Measurements from ENCODE around the gene WWP2.

The WWP2 gene

DNA sequence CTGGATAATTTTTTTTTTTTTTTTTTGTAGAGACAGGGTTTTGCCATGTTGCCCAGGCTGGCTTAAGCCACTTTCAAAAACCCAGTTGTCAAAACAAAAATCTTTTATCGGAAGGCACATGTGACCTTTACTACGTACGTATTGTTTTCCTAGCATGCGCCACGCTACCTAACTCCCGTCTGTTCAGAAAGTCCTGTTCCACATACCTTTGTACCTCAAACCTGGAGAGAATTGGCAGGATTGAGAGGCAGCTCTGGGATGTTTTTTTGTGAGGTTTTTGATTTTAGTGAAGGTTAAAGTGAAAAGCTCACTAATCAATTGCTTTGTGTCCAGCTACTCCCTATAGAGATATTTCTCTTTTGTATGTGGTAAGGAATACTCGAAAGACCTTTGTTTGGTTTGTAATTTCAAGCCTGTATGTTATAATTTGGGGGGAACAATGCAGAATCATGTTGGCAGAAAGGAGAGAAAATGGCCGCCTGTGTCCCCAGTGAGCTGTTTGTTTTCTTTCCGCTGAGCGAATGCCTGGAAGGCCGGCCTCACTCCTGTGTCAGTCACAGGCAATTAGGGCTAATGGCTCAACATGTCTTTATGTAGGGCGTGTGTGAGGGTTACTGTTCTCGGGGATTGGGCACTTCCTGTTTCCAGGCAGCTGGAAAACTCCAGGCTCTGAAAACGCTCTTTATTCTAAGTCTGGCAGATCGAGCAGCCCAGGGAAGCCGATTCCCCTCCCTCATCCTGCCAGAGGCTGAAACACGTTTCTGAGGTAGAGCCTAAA lies 128.2 kb downstream of the WWP2 start:
- no peak for DNase-seq (ENCODE audit: low read depth in 2 of 2)

DNA sequence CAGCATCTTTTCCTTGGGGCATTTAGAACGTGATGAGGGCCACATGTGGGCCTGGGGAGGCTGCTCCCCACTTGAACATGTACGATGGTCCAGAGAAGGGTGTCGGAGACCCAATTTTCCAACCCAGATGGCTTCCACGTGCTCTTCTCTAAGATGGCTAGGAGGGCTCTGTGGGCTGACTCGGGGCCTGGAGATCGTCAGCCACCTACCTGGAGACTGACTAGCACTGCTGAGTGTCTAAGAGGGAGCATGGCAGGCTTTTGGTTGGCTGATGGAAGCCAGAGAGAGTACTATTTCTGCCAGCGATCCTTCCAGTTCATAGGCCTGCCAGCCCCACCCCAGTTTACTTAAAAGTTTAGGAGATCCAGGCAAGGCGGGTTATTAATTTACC lies 128.8 kb downstream of the WWP2 start:
- DNase-seq (ENCODE audit: low read depth in 2 of 2), result no peak

DNA sequence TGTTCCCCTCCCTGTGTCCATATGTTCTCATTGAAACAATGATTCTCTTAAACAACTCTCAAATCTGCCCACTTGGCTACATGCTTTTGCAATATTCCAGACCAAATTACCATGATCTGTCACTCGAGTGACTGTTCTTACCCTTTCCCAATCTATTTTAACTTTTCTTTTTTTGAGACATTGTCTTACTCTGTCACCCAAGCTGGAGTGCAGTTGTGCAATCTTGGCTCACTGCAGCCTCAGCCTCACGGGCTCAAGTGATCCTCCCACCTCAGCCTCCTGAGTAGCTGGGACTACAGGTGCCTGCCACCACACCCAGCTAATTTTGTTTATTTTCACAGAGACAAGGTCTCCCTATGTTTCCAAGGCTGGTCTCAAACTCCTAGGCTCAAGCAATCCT lies 130.2 kb downstream of the WWP2 start:
- no peak for DNase-seq (ENCODE audit: low read depth in 2 of 2)

DNA sequence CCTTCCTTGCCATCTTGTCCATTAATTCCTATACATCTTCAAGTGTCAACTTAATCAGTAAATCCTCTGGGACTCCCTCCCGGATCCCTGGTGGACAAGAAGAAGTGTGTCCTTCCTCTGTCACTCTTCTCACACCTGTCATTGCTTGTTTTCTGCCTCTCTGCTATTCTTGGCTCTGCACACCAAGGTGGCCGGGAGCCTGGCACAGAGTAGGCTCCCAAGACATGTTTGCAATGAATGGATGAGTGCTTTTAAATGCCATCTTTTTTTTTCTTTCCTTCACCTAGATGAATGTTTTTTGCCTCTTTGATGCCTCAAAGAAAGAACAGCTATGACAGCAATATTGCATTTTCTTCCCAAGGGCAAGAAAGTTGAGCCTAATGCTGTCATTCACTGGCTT lies 131.0 kb downstream of the WWP2 start:
- DNase-seq (ENCODE audit: low read depth in 2 of 2), result no peak

DNA sequence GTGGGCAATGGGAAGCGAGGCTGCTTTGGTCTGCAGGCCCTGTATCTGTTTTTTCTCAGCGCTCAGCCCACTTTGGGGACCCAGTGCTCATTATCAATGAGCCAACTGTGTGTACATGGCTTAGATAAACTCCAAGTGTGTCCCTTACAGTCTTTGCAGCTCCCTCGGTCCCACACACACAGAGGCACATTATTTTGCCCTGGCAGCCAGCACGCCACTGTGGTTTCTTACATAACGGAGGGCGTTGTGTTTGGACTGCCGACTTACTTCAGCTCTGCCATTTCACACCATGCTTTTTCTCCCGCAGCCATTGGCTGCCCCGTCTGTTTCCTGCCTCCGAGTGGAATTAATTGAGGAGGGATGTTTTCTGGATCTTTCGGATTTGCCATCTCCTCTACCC lies 132.5 kb downstream of the WWP2 start:
- DNase-seq (ENCODE audit: low read depth in 2 of 2), result no peak

DNA sequence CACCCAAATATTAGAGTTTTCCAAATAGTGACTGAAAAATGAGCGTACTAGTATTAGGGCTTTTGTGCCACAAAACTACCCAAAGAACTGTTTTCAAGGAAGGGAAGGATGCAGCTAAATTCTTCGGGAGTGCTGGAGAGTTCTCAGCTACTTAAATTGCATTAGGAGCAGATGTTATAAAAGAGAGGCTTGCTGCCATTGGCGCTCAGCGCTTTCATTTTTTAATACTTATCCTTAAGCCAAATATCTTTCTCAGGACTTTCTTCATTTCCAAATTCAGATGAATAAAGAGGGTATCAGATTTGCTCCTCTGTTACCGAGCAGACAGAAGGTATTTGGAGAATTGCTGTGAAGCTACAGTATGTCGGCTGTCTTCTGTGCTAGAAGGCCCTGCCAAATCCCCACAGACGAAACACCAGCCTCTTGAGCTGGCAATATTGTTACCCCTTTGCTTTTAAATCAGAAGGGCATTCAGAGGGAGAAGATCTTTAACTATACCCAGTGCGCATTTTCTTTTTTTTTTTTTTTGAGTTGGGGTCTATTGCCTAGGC lies 141.8 kb downstream of the WWP2 start:
- no peak for DNase-seq (ENCODE audit: low read depth in 2 of 2)

DNA sequence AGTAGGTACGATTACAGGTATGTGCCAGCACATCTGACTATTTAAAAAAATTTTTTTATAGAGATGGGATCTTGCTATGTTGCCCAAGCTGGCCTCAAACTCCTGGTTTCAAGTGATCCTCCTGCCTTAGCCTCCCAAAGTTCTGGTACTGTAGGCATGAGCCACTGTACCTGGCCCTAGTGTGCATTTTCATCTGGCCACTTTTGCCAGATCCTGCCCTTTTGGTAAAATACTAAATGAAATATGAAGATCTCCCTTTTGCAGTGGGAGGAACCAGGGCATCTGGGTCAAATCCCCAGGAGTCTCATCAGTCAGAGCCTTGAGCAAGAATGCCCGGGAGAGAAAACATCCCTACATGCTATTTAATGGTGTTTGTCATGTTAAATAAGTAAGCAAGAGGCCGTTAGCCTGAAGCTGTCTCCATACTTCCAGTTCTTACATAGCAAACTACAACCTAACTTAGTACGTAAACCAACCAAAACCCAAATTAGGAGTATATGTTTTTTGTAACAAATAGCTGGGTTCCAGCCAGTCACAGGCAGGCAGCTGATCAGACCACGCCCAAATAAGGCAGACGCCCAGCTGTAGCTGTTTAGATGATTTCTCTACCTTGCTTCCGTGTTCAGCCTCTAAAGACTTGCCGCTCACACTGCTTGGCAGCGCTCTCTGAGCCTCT lies 142.5 kb downstream of the WWP2 start:
- DNase-seq (ENCODE audit: low read depth in 2 of 2), result no peak

DNA sequence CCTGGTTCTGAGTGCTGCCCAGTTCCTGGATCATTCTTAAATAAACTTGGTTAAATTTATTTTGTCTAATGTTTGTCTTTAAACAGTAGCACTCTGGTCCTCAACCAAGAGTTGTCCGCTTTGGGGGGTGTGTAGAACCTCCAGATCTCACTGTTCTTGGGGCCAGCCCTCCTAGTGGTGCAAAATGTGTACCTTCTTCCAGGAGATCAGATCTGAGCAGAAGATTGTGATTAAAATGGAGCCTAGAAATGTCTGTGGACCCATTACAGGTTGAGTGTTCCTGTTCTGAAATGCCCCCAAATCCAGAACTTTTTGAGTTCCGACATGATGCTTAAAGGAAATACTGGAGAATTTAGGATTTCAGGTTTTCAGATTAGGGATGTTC lies 143.0 kb downstream of the WWP2 start:
- DNase-seq (ENCODE audit: low read depth in 2 of 2), result no peak

DNA sequence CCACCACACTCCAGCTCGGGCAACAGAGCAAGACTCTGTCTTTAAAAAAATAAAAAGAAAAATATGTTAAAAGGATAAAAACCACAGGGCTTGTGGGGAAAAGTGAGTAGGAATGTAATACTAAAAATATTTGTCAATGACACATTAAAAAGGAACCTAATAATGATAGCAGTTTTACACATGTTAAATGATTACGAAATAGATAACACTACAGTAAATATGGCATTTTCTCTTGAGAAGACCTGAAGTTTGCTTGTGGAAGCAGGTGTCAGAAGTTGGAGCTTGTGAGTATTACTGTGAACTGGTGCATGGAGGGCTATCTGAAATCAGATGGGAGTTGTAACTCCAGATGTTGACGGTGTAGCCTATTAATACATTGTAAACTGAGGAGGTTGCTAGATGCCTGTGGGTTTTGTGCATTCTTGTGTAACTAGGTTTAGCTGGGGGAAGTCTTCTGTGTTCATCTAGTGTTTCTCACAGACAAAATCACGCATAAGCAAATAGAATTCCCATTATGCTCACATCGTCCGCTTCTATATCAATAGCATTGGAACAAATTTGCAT lies 144.8 kb downstream of the WWP2 start:
- no peak for DNase-seq (ENCODE audit: low read depth in 2 of 2)

DNA sequence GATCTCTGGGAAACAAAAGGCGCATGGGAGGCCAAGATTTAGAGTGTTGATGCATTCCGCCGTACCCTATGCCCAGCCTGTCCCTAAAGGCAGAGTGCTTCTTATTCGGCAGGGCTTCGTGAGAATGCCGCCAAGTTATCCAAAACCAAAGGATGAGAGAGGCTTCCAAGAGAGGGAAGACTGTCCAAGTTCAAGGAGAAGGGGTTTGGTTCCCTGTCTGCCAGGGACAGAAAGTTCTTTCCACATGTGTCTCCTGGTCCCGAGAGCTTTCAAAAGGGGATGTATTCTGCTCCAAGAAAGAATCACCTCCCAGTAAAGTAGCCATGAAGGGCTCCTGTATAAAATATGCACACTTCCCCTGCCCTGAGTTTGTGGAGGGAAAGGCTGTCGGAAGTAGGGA lies 146.9 kb downstream of the WWP2 start:
- DNase-seq (ENCODE audit: low read depth in 2 of 2), result no peak

DNA sequence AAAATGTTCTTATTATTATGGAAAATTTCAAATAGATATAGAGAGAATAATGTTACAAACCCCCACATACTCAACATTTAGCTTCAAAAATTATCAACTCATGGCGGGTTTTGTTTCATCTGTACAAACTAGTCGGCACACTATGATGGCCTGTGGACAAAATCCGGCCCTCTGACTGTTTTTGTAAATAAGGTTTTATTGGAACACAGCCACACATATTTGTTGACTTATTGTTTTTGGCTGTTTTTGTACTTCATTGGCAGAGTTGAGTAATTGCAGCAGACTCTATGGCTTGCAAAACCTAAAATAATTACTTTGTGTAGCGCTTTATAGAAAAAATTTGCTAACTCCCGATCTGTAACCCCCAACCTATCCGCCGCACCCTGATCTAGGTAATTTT lies 147.6 kb downstream of the WWP2 start:
- DNase-seq (ENCODE audit: low read depth in 2 of 2), result no peak

DNA sequence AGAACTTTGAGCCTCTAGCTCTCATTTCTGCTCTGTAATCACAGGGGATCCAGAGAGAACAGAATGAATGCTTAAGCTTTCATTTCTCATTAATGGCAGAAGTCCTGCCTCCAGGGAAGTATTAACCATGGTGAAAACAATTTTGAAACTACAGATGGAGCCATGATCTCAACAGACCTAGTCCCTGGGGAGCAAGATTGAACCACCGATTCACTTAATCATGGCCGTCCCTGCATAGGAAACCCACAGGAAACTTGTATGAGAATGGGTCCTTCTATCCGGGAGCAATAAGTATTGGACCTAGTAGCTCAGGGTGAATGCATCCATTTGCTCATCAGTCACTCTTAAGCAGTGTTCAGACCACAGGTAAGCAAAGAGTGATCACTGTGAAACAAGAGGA lies 148.8 kb downstream of the WWP2 start:
- DNase-seq (ENCODE audit: low read depth in 2 of 2), result no peak

DNA sequence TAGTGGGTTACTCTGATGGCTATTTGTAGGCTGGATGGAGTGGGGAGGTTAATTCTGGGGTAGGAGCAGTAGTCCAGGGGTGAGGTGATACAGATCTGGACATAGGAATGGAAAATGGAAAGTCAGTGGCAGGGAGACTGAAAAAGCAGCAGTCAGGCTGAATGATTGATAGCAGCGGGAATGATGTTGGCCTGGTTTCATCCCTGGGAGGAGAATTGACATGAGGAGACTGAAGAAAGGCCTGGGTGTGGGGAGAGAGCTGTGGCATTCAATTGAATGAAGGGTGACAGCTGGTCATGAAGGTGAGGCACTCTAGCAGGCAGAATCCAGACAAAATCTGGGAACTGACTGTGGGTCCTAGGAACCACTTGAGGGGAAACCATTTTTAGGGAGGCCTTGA lies 154.3 kb downstream of the WWP2 start:
- no peak for DNase-seq (ENCODE audit: low read depth in 2 of 2)

DNA sequence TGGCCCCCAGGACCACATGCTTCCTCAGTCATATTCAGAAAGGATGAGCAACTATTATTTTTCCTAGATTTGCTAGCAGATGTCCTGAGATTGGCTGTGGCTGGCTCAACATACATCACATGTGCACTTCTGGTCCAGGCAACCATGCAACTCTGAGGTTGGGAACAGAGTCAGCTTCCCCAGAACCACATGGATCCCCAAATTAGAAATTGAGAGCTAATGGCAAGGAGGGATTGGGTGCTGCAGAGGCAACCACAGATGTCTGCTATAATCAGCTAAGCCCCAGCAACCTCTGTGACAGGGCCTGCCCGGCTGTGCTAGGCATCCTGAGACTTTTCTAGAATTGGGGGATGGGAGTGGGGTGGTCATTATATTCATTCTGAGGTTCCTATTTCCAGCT lies 155.2 kb downstream of the WWP2 start:
- no peak for DNase-seq (ENCODE audit: low read depth in 2 of 2)

DNA sequence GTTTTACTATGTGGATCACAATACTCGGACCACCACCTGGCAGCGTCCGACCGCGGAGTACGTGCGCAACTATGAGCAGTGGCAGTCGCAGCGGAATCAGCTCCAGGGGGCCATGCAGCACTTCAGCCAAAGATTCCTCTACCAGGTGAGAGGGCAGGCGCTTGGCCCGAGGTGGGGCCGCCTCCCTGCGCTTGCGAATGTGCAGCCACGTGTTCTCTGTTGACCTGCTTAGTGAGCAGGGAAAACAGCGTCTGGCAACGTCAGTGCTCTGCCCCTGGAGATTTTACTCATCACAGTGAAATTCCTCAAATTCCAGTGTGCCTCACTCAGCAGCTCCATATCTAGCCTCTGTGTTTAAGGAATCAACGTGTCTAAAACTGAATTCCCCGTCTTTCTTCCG lies 155.6 kb downstream of the WWP2 start:
- DNase-seq (ENCODE audit: low read depth in 2 of 2), result no peak

DNA sequence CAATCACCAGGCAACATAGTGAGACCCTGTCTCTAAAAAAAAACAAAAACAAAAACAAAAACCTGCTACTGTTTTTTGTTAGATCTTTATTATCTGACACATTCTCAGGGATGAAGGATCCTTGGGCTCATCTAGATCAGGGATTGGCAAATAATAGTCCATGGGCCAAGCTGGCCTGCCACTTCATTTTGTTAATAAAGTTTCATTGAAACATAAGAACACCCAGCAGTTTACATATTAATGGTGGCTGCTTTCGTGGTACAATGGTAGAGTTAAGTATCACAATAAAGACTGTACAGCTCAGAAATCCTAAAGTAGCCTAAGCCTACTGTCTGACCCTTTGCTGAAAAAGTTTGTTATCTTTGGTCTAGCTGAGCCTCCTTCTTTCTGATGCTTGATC lies 156.1 kb downstream of the WWP2 start:
- DNase-seq (ENCODE audit: low read depth in 2 of 2), result no peak

DNA sequence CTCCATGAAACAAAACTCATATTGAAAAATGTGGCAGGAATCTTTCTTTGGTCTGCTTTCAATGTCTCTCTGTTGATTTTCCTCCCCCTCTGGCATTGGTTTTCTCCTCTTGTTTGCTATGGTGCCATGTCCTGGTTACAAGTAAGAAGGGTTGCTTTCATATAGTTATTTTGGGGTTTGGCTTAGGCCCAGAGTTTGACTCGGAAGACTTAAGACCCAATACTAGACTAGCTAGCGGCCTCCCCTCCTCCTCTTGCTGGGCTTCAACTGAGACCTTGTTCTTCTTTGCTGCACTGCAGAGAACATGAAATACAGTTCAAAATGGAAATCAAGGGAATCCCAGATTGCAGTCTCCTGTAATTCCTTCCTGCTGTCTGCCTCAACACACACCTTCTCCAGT lies 159.0 kb downstream of the WWP2 start:
- DNase-seq (ENCODE audit: low read depth in 2 of 2), result no peak

DNA sequence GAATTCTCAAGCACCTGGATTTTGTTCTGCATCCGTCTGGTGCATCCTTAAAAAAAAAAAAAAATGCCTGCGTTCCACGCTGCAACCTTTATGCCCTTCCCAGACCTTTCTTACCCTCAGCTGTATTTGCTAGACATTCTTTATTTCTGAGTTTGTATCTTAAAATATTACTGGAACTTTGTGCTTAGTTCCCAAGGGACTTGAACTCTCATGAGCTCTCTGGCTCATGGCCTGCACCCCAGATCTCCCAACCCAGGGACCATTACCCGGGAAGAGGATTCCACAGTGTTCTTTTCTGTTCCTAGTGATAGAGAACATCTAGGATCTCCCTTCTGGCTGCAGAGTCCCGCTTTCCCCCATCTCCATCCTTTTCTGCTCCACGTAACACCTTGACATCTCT lies 160.1 kb downstream of the WWP2 start:
- no peak for DNase-seq (ENCODE audit: low read depth in 2 of 2)

DNA sequence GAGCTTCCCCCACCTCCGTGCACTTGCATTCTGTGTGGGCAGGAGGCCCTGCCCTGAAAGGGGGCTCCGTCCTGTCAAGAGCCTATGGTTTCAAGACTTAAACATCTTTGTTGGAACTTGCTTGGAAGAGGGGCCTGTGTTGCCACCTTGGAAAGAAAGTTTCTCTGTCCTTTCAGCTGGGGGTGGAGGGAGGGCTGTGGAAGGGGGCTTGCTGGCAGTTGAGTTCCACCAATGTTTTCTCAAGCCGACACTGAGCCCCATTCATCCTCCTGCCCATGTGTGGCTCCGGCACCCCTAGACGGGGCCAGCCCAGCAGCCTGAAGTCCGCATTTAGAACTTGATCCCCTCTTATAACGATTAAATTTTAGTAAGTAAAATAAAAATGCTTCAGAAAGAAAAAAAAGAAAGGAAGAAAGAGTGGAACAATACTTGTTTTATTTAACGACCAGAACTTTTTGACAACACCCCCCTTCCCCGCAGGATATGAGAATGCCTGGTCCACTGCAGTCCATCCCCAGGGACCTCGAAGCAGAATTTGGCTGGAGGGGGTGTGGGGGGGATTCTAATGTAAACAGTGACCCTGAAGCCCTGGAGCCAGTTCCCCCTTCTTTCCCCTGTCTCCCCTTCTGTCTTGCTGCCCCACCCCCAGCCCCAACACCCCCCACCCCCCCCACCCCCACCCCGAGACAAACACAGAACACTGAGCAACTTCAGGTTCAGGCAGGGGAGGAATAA lies 162.1 kb downstream of the WWP2 start:
- no peak for DNase-seq (ENCODE audit: low read depth in 2 of 2)

DNA sequence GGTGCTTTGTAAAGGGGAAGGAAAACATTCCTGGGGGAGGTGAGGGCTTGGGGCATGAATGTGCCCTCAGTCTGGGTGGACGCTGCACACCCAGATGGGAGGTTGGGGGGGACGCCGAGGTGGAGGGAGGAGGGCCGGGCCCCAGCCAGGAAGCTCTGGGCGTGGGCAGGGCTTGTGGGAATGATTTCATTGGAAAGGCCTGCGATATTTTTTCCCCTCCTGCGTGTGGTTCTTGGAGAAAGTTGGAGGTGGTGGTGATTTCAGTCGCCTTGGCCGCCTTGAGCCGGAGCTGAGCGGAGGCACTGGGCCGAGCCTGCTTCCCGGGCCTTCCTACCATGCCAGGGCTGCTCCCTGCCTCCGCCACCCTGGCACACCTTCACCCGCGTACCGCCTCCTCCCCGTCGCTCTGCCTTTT lies 162.7 kb downstream of the WWP2 start:
- DNase-seq (ENCODE audit: low read depth in 2 of 2), result no peak

DNA sequence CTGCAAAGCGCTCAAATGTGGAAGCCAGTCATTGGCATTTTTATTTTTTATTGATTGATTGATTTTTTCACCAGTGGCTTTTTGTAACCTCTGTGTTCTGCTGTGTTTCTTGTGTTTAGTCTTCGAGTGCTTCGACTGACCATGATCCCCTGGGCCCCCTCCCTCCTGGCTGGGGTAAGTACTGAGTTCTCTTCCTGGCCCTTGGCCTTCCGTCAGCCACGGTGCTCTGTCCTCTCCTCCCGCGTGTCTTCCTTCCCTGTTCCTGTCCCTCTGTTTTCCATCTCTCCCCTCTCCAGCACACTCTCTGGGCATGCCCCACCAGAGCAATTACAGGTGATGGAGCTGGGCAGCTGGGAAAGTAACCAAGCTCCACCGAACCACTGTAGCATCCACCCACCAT lies 163.2 kb downstream of the WWP2 start:
- DNase-seq (ENCODE audit: low read depth in 2 of 2), result no peak

DNA sequence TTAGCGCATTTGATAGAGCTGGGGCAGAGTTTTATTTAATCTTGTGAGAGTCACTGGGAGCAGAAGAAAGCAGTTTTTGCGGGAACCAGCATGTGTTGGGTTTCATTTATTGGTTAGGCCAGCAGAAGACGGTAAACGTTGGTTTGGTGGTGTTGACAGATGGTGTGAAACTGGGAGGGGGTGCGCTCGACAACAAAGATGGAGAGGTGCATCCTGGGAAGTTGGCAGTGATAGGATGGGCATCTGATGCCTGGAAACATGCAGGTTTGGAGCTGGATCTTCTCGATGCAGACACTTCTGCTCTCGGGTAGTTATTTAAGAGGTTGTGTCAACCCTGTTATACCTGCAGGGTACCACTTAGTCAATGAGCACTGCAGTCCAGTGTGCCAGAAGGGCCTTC lies 164.1 kb downstream of the WWP2 start:
- no peak for DNase-seq (ENCODE audit: low read depth in 2 of 2)
